Thoracic aorta (tissue), 2 donors: ENCODE measurements around the gene SBNO1. TPM values are rescaled to one million over a fixed set of nuclear protein-coding genes. Genes with fewer than 3 reads are reported as not detected.
"Not testable (repeated sequence)": the region's sequence is repeated elsewhere in the genome, so short reads cannot be mapped to it uniquely, and the experiment has no call there.

Experiments used
- ATAC-seq: fragments of 150-250 bp; one replicate; pipeline ENCODE4 v1.8.0; 2017; ENCODE audit warnings: low read depth; ENCODE audit not compliant: insufficient number of reproducible peaks, low FRiP score
- DNase-seq: peaks from one replicate; pipeline ENCODE4 v3.0.0-alpha.2; 2020; ENCODE audit warnings: low spot score
- H3K27ac ChIP-seq, 2 donors: fragments of 200-600 bp; sonication (generic); 1 replicate in 1 of 2; 2 replicates in 1 of 2; pipeline ENCODE4 v1.5.1; 2016; ENCODE audit warnings: mild to moderate bottlenecking in 2 of 2, moderate library complexity in 2 of 2
- H3K27me3 ChIP-seq: fragments of 200-600 bp; sonication (generic); replicated peaks from 2 replicates; pipeline ENCODE4 v1.6.0; 2016; ENCODE audit warnings: mild to moderate bottlenecking; ENCODE audit not compliant: insufficient read depth
- H3K36me3 ChIP-seq: fragments of 200-600 bp; sonication (generic); one replicate; pipeline ENCODE4 v1.5.1; 2016
- H3K4me1 ChIP-seq, 2 donors: fragments of 200-600 bp; sonication (generic); 1 replicate in 1 of 2; 2 replicates in 1 of 2; pipeline versions ENCODE4 v1.5.1 to v1.6.0; 2016; ENCODE audit warnings: low read depth in 2 of 2, mild to moderate bottlenecking in 1 of 2; ENCODE audit not compliant: control insufficient read depth in 1 of 2
- H3K4me3 ChIP-seq: fragments of 200-600 bp; sonication (generic); 2 replicates; pipeline ENCODE4 v1.5.1; 2016; ENCODE audit warnings: mild to moderate bottlenecking
- H3K9me3 ChIP-seq: fragments of 200-600 bp; sonication (generic); 2 replicates; pipeline ENCODE4 v1.5.1; 2016
- total RNA-seq, 2 donors: library from RNA; depleted of rRNA; stranded (reverse); fragments of >200 nt; gene quantifications; one replicate each; pipeline versions ENCODE4 v1.1.0 to v1.2.3, GENCODE V29; 2016
- TF ChIP-seq, protein P1 (sequence below): fragments of 200-600 bp; sonication (generic); IDR thresholded peaks from one replicate; pipeline ENCODE4 v1.5.1; 2019; ENCODE audit warnings: antibody characterized with exemption

Gene SBNO1
- total RNA-seq, result 10 to 100 TPM; 15.6 to 25.0 TPM

DNA sequence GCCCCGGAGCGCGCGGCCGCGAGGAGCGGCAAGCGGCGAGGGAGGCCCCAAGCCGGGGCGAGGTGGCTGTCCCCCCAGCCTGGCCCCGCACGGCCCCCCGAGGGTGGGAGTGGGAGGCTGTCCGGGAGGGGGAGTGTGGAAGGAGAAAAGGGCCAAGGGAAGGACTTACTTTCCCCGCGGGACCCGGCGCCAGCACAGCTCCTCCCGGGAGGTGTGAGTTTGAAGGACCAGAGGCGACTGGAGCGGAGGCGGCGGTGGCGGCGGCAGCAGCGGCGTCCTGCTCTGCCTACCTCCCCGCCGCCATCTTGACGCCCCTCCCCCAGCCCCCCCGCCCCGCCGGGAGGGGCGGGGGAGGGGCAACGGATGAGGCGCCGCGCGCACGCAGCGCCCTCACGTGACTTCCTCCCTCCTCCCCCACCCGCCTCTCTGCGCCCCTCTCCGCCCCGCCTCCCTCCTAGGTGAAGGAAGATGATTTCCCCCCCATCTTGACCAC is at the start of gene SBNO1:
Gene SBNO1 (minus strand): TSS at position 316 of the 493 bp plus-strand sequence. CDS start 14,406 bp downstream, outside the sequence.
- DNase-seq, result peak; percentile 73
- Histone ChIP-seq H3K36me3 (peaks cover 3% of the 10 kb centered on the region), H3K9me3 (no peaks in the 10 kb centered on the region), H3K4me1 (peaks cover 15 to 18% of the 10 kb centered on the region in 2 donors), H3K4me3 (peak within 1 kb of the TSS; percentile 95), H3K27ac (peak within 1 kb of the TSS; percentile 94 to 95), H3K27me3 (no peaks in the 10 kb centered on the region)
- peak; percentile 82 for ATAC-seq
- TF ChIP-seq, protein P1, sequence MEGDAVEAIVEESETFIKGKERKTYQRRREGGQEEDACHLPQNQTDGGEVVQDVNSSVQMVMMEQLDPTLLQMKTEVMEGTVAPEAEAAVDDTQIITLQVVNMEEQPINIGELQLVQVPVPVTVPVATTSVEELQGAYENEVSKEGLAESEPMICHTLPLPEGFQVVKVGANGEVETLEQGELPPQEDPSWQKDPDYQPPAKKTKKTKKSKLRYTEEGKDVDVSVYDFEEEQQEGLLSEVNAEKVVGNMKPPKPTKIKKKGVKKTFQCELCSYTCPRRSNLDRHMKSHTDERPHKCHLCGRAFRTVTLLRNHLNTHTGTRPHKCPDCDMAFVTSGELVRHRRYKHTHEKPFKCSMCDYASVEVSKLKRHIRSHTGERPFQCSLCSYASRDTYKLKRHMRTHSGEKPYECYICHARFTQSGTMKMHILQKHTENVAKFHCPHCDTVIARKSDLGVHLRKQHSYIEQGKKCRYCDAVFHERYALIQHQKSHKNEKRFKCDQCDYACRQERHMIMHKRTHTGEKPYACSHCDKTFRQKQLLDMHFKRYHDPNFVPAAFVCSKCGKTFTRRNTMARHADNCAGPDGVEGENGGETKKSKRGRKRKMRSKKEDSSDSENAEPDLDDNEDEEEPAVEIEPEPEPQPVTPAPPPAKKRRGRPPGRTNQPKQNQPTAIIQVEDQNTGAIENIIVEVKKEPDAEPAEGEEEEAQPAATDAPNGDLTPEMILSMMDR, result no peak

DNA sequence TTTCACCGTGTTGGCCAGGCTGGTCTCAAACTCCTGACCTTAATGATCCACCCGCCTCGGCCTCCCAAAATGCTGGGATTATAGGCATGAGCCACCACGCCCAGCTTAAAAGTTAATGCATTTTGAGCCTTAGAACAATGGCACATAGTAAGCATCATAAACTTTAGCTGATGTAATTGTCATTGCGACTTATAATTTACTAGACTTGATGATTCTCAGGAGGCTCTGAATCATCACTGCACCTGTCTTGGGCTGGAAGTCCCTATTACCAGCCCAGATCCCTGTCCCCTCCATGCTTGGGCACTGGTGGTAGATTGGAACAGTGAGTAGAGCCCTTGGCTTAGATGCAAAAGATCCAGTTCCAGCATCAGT is 45.4 kb upstream of the SBNO1 start:
- TF ChIP-seq, protein P1, result no peak
- Histone ChIP-seq H3K27me3 (no peaks in the 10 kb centered on the region), H3K9me3 (no peaks in the 10 kb centered on the region), H3K36me3 (peaks cover 36% of the 10 kb centered on the region), H3K4me3 (no peak overlapping the region), H3K4me1 (peaks cover 0 to 7% of the 10 kb centered on the region in 2 donors), H3K27ac (peak overlapping the region in 1 of 2 donors; percentile 27)
- ATAC-seq (no peak), DNase-seq (no peak)

DNA sequence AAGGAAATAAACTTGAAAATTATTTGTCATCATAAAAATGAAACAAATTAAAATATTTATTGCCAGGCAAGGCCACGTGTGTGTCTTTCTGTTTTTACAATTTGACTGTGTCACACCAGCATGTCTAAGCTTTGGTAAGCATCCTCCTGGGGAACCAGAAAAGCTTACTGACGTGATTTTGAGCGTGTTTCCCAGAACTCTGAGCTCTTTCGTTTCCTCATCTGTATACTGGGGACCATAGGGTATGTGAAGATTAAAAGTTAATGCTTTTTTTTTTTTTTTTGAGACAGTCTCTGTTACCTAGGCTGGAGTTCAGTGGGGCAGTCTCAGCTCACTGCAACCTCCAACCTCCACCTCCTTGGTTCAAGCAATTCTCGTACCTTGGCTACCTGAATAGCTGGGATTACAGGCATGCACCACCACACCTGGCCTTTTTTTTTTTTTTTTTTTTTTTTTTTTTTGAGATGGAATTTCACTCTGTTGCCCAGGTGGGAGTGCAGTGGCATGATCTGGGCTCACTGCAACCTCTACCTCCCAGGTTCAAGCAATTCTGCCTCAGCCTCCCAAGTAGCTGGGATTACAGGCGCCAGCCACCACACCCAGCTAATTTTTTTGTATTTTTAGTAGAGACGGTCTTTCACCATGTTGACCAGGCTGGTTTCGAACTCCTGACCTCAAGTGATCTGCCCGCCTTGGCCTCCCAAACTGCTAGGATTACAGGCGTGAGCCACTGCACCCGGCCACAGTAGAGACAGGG is 44.8 kb upstream of the SBNO1 start:
- DNase-seq, H3K9me3 ChIP-seq, H3K27ac ChIP-seq, H3K4me1 ChIP-seq, ATAC-seq, H3K27me3 ChIP-seq, H3K4me3 ChIP-seq: not testable (repeated sequence)
- H3K36me3 ChIP-seq, result peaks cover 41% of the 10 kb centered on the region

DNA sequence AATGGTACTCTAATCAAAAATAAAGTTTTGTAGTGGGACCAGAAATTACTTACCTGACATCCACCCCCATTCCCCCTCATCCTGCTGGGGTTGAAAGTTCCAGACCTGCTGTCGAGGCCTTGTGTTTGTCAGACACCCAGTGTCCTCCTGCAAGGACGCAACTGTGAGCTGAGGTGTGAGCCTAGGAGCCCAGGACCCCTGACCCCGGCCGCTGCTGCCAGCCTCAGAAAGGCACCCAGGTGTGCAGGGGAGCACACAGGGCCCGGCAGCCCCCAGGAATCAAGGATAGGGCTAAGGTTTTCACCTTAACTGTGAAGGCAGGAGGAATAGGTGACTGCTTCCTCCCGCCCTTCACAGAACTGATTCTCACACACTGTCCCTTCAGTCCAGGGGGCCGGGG is 44.0 kb upstream of the SBNO1 start:
- not testable (repeated sequence) for H3K27me3 ChIP-seq, H3K9me3 ChIP-seq, H3K4me3 ChIP-seq, ATAC-seq, H3K4me1 ChIP-seq, H3K27ac ChIP-seq, DNase-seq
- H3K36me3 ChIP-seq, result peaks cover 50% of the 10 kb centered on the region

DNA sequence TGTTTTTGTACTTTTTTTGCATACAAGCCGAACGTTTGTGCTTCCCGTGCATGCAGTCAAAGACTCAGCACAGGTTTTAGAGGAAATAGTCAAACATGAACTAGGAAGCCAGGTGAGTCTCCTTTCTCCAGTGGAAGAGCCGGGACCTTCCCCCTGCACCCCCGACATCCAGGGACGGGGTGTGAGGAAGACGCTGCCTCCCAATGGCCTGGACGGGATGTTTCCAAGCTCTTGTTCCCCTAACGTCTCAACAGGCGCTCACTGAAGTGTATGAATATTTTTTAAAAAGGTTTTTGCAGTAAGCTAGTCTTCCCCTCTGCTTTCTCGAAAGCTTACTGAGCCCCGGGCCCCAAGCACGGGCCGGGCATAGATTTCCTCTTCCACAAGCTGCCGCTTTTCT is 43.3 kb upstream of the SBNO1 start:
- Histone ChIP-seq H3K36me3 (peaks cover 56% of the 10 kb centered on the region), H3K4me1 (peaks cover 0 to 15% of the 10 kb centered on the region in 2 donors)
- not testable (repeated sequence) for ATAC-seq, H3K27me3 ChIP-seq, H3K4me3 ChIP-seq, H3K27ac ChIP-seq, H3K9me3 ChIP-seq, DNase-seq

DNA sequence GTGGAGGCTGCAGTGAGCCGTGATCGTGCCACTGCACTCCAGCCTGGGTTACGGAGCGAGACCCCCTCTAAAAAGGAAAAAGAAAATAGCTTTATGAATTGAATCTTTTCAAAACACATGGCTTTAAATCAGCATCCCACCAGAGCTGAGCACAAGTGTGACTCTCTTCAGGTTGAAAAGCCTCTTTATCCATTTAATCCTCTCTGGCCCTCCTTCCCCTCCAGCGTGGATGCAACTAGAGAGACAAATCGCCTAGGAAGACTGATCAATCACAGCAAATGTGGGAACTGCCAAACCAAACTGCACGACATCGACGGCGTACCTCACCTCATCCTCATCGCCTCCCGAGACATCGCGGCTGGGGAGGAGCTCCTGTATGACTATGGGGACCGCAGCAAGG is 42.6 kb upstream of the SBNO1 start:
- H3K9me3 ChIP-seq, DNase-seq, H3K4me3 ChIP-seq, H3K27me3 ChIP-seq, H3K27ac ChIP-seq, ATAC-seq: not testable (repeated sequence)
- H3K36me3 ChIP-seq, result peaks cover 63% of the 10 kb centered on the region
- peaks cover 2 to 22% of the 10 kb centered on the region in 2 donors for H3K4me1 ChIP-seq

DNA sequence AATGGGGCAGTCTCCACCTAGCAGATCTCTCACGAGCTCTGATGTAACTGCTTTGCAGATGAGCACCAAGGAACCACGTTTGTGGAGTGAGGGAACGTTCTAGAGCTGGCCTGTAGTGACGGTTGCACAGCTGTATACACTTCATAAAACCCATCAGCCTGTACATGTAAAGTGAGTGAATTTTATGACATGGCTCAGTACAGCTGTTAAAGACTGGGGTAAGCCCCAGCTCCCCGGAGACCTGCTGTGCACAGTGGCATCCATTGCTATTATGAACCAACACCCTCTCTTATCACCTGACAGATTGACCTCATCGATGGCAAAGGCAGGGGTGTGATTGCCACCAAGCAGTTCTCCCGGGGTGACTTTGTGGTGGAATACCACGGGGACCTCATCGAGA is 39.9 kb upstream of the SBNO1 start:
- H3K9me3 ChIP-seq, result no peaks in the 10 kb centered on the region

More for the DNA sequence above, 39.9 kb upstream of the SBNO1 start:
- Histone ChIP-seq H3K4me3 (no peak overlapping the region), H3K27me3 (no peaks in the 10 kb centered on the region), H3K27ac (no peak overlapping the region), H3K4me1 (peaks cover 19 to 37% of the 10 kb centered on the region in 2 donors), H3K36me3 (peaks cover 64% of the 10 kb centered on the region)
- no peak for DNase-seq
- TF ChIP-seq, protein P1, result no peak
- ATAC-seq, result no peak
